K562 (cell line): ENCODE results near the gene CMTM4. TPM values are rescaled to one million over a fixed set of nuclear protein-coding genes. Genes with fewer than 3 reads are reported as not detected.

ENCODE experiments used
- CBX1 ChIP-seq: sonication (generic); IDR thresholded peaks from 2 replicates; pipeline ENCODE4 v1.6.1; 2016; ENCODE audit warnings: antibody characterized with exemption, low read depth, mild to moderate bottlenecking
- ETS2 ChIP-seq: IDR thresholded peaks from 2 replicates; pipeline ENCODE4 v1.6.1; 2016; ENCODE audit warnings: borderline replicate concordance, missing genetic modification characterization, mild to moderate bottlenecking, moderate library complexity, missing compliant biosample characterization; ENCODE audit not compliant: poor library complexity, severe bottlenecking
- GABPA ChIP-seq: fragments of 200-800 bp; sonication (Bioruptor generic); conservative IDR thresholded peaks from 2 replicates; pipeline ENCODE4 v1.6.1; 2016; ENCODE audit warnings: low read depth, missing genetic modification characterization, missing compliant biosample characterization
- MCM3 ChIP-seq: fragments of 450-650 bp; IDR thresholded peaks from 2 replicates; pipeline ENCODE4 v1.6.1; 2016
- NFIX ChIP-seq: fragments of 250-450 bp; sonication (Bioruptor Pico); IDR thresholded peaks from 2 replicates; pipeline ENCODE4 v1.4.0; 2020; ENCODE audit warnings: low read depth, mild to moderate bottlenecking, moderate library complexity
- NFYB ChIP-seq: IDR thresholded peaks from 2 replicates; pipeline ENCODE4 v1.6.1; 2011; ENCODE audit warnings: mild to moderate bottlenecking, moderate library complexity; ENCODE audit not compliant: insufficient read length; ENCODE audit errors: extremely low read depth
- PHF8 ChIP-seq: fragments of 200-600 bp; sonication (generic); IDR thresholded peaks from 2 replicates; pipeline ENCODE4 v1.6.1; 2012; ENCODE audit warnings: mixed run types, mild to moderate bottlenecking, inconsistent platforms, low read length, moderate library complexity, borderline replicate concordance
- POLR2H ChIP-seq: IDR thresholded peaks from 2 replicates; pipeline ENCODE4 v1.6.1; 2016; ENCODE audit warnings: missing genetic modification characterization, low read depth, mild to moderate bottlenecking, control low read depth, missing compliant biosample characterization, moderate library complexity
- PPARD ChIP-seq: fragments of 250-450 bp; sonication (Bioruptor Pico); IDR thresholded peaks from 2 replicates; pipeline ENCODE4 v1.8.0; 2022; ENCODE audit warnings: inconsistent platforms, mild to moderate bottlenecking, moderate library complexity
- RBBP5 ChIP-seq: fragments of 200-600 bp; sonication (generic); IDR thresholded peaks from 2 replicates; pipeline ENCODE4 v1.6.1; 2012; ENCODE audit warnings: borderline replicate concordance, mild to moderate bottlenecking, low read length, control low read depth, inconsistent platforms; ENCODE audit not compliant: insufficient read depth, poor library complexity, severe bottlenecking
- SIN3A ChIP-seq, 2 experiments: fragments of 150-350 bp in 1 of 2; IDR thresholded peaks; 2 replicates each; pipeline ENCODE4 v1.6.1; 2011 to 2016; ENCODE audit warnings: borderline replicate concordance in 2 of 2, low read depth in 2 of 2, low read length in 2 of 2, mild to moderate bottlenecking in 2 of 2, moderate library complexity in 2 of 2; ENCODE audit not compliant: control insufficient read depth in 1 of 2
- SMAD3 ChIP-seq: fragments of 450-650 bp; formaldehyde crosslinking; conservative IDR thresholded peaks from 2 replicates; pipeline ENCODE4 v1.4.0; 2020; ENCODE audit warnings: mild to moderate bottlenecking
- SMARCA4 ChIP-seq: fragments of 450-650 bp; IDR thresholded peaks from 2 replicates; pipeline ENCODE4 v1.6.1; 2016
- SOX6 ChIP-seq: fragments of 450-650 bp; IDR thresholded peaks from 2 replicates; pipeline ENCODE4 v1.6.1; 2014; ENCODE audit warnings: mild to moderate bottlenecking
- WHSC1 ChIP-seq: IDR thresholded peaks from one replicate; pipeline ENCODE4 v1.6.1; 2012; ENCODE audit warnings: low read length, control low read depth, inconsistent platforms
- ZNF12 ChIP-seq: sonication (generic); formaldehyde crosslinking; IDR thresholded peaks from 2 replicates; pipeline ENCODE4 v1.4.0; 2020; ENCODE audit warnings: mild to moderate bottlenecking, missing genetic modification reagents
- ZNF133 ChIP-seq: fragments of 250-450 bp; sonication (Bioruptor Pico); IDR thresholded peaks from 2 replicates; pipeline ENCODE4 v1.4.0; 2020; ENCODE audit warnings: mild to moderate bottlenecking
- ZNF408 ChIP-seq: fragments of 250-450 bp; sonication (Bioruptor Pico); IDR thresholded peaks from 2 replicates; pipeline ENCODE4 v1.4.0; 2020; ENCODE audit warnings: low read depth, mild to moderate bottlenecking, moderate library complexity
- polyA plus RNA-seq, 8 experiments: library from polyadenylated mRNA; depleted of rRNA in 4 of 8; stranded (reverse) in 5 of 8; unstranded in 3 of 8; fragments of >200 nt; fragmentation: Nextera tagmentation in 2 of 8; fragmentation: Illumina TruSeq in 1 of 8; extraction: Ambion mirVana in 2 of 8; extraction: Trizol in 1 of 8; gene quantifications; 2 replicates each; pipeline versions ENCODE4 v1.2.1 to v1.2.3, GENCODE V29; 2011 to 2014; ENCODE audit warnings: inconsistent platforms in 1 of 8, missing spikeins in 1 of 8
- total RNA-seq, 7 experiments: library from RNA; depleted of rRNA in 6 of 7; stranded (reverse); fragments of >200 nt in 6 of 7; fragmentation: Illumina TruSeq in 2 of 7; extraction: Trizol in 2 of 7; gene quantifications; 2 replicates each; pipeline versions ENCODE4 v1.2.1 to v1.2.3, GENCODE V29; 2011 to 2021; ENCODE audit warnings: low replicate concordance in 1 of 7
- TF ChIP-seq, protein P1 (sequence below): fragments of 450-650 bp; formaldehyde crosslinking; IDR thresholded peaks from 2 replicates; pipeline ENCODE4 v1.4.0; 2022; ENCODE audit warnings: mild to moderate bottlenecking, moderate library complexity
- TF ChIP-seq, protein P2 (sequence below): fragments of 250-450 bp; sonication (Bioruptor Pico); IDR thresholded peaks from 2 replicates; pipeline ENCODE4 v1.4.0; 2020

Gene CMTM4
- total and polyA plus RNA-seq, 9 of the 15 experiments (the other 6 are each of a cell fraction or from before 2014, with no cell fraction given): 2.0 to 21.3 (median 12.5) TPM

DNA sequence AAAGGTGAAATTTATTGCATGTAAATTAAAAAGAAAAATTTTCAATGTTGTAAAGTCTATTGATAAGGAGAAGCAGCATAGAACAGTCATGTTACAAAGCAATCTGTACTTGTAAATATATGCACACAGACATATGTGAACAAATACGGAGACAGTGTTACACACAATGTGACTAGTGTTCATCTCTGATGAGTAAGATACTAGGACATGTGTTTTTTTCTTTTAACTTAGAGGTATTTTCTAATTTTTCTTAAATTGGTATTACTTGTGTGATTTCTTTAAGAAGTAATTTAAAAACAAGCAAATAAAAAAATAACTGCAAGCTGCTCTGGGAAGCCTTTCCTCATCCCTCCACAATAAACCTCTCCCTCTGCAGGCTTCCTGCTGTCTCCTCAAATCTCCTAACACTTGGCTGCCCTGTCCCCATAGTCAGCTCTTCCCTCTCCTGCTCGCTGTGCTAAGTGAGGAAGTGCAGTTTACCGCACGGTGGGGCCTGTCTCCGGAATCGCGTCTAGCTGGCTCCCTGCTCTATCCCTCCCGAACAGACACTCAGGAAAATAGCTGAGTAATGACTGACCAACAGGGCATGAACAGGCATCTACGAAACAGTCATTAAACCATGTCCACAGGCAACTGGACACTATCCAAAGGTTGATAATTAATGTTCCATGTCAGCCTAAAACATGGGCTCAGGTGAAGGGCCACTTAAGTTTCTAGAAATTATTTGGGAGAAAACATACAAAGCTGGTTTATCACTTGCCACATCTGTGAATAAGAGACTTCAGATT lies 35.9 kb downstream of the CMTM4 start (continued):
- TF ChIP-seq, protein P1, sequence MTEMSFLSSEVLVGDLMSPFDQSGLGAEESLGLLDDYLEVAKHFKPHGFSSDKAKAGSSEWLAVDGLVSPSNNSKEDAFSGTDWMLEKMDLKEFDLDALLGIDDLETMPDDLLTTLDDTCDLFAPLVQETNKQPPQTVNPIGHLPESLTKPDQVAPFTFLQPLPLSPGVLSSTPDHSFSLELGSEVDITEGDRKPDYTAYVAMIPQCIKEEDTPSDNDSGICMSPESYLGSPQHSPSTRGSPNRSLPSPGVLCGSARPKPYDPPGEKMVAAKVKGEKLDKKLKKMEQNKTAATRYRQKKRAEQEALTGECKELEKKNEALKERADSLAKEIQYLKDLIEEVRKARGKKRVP (CRISPR knock-in tag): no peak
- no peak for TF ChIP-seq MCM3
- no peak for TF ChIP-seq ZNF408 (CRISPR knock-in tag)
- TF ChIP-seq PHF8: no peak
- TF ChIP-seq POLR2H (tag): no peak
- TF ChIP-seq PPARD (CRISPR knock-in tag): no peak
- TF ChIP-seq ZNF12 (CRISPR knock-in tag): no peak
- TF ChIP-seq SMAD3 (CRISPR knock-in tag): no peak
- TF ChIP-seq SMARCA4: peak; percentile 92
- TF ChIP-seq SIN3A (IDR thresholded peaks at IDR 0.05; ENCODE audit: borderline replicate concordance in 2 of 2, control insufficient read depth in 1 of 2, low read depth in 2 of 2, low read length in 2 of 2): no peak
- peak; percentile 59 for TF ChIP-seq GABPA (tag)
- TF ChIP-seq, protein P2, sequence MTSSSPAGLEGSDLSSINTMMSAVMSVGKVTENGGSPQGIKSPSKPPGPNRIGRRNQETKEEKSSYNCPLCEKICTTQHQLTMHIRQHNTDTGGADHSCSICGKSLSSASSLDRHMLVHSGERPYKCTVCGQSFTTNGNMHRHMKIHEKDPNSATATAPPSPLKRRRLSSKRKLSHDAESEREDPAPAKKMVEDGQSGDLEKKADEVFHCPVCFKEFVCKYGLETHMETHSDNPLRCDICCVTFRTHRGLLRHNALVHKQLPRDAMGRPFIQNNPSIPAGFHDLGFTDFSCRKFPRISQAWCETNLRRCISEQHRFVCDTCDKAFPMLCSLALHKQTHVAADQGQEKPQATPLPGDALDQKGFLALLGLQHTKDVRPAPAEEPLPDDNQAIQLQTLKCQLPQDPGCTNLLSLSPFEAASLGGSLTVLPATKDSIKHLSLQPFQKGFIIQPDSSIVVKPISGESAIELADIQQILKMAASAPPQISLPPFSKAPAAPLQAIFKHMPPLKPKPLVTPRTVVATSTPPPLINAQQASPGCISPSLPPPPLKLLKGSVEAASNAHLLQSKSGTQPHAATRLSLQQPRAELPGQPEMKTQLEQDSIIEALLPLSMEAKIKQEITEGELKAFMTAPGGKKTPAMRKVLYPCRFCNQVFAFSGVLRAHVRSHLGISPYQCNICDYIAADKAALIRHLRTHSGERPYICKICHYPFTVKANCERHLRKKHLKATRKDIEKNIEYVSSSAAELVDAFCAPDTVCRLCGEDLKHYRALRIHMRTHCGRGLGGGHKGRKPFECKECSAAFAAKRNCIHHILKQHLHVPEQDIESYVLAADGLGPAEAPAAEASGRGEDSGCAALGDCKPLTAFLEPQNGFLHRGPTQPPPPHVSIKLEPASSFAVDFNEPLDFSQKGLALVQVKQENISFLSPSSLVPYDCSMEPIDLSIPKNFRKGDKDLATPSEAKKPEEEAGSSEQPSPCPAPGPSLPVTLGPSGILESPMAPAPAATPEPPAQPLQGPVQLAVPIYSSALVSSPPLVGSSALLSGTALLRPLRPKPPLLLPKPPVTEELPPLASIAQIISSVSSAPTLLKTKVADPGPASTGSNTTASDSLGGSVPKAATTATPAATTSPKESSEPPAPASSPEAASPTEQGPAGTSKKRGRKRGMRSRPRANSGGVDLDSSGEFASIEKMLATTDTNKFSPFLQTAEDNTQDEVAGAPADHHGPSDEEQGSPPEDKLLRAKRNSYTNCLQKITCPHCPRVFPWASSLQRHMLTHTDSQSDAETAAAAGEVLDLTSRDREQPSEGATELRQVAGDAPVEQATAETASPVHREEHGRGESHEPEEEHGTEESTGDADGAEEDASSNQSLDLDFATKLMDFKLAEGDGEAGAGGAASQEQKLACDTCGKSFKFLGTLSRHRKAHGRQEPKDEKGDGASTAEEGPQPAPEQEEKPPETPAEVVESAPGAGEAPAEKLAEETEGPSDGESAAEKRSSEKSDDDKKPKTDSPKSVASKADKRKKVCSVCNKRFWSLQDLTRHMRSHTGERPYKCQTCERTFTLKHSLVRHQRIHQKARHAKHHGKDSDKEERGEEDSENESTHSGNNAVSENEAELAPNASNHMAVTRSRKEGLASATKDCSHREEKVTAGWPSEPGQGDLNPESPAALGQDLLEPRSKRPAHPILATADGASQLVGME: no peak
- no peak for TF ChIP-seq ZNF133
- TF ChIP-seq CBX1: no peak
- TF ChIP-seq SOX6: peak; percentile 64
- TF ChIP-seq RBBP5: peak; percentile 47
- TF ChIP-seq WHSC1: no peak
- TF ChIP-seq ETS2 (tag): no peak
- no peak for TF ChIP-seq NFYB
- TF ChIP-seq NFIX (CRISPR knock-in tag): no peak
